DOHH2 (cell line): ENCODE results near the gene WASL.

ENCODE experiments used
- CTCF ChIP-seq: fragments of 200-600 bp; sonication (generic); IDR thresholded peaks from one replicate; pipeline ENCODE4 v1.5.1; 2014; ENCODE audit warnings: antibody characterized with exemption, mild to moderate bottlenecking, low read depth, low read length; ENCODE audit not compliant: poor library complexity, severe bottlenecking
- EZH2phosphoT487 ChIP-seq: fragments of 200-600 bp; sonication (generic); IDR thresholded peaks from 2 replicates; pipeline ENCODE4 v1.6.1; 2017; ENCODE audit warnings: borderline replicate concordance, mild to moderate bottlenecking, antibody characterized with exemption, low read length, moderate library complexity, mixed read lengths

GRCh38 chr7:123784263-123784662 is 35.5 kb upstream of the WASL start:
- TF ChIP-seq CTCF, result no peak
- TF ChIP-seq EZH2phosphoT487, result no peak
